K562 (cell line): ENCODE measurements around the gene TBPL2. TPM values are rescaled to one million over a fixed set of nuclear protein-coding genes. Genes with fewer than 3 reads are reported as not detected.

ENCODE experiments used
- ATAC-seq: fragments of 200-7000 bp; cut with Tn5 transposase; 3 replicates; pipeline ENCODE4 v1.9.1; 2020; ENCODE audit warnings: moderate library complexity
- BruUV-seq: library from RNA; stranded (reverse); fragments of 400-500 nt; replicated peaks from 2 replicates; lab custom pipeline; 2021; lab: Mats Ljungman, UMichigan
- CTCF ChIA-PET: fragments of 300-600 bp; formaldehyde crosslinking; extraction: SDS; loops from one replicate; lab custom pipeline; 2021; ENCODE audit warnings: low intra/inter-chr PET ratio; lab: Yijun Ruan, JAX
- POLR2A ChIA-PET: fragments of 300-600, 350-650 bp; sonication (Branson Sonifier 250); formaldehyde crosslinking; extraction: SDS; loops from one replicate; lab custom pipeline; 2021; ENCODE audit warnings: antibody characterized with exemption, inconsistent platforms; lab: Yijun Ruan, JAX
- DNase-seq, 4 experiments: peaks; one replicate each; pipeline versions ENCODE4 v3.0.0 to v3.0.0-alpha.2; 2011 to 2018; ENCODE audit warnings: low spot score in 3 of 4, mixed read lengths in 3 of 4; ENCODE audit errors: extremely low read depth in 1 of 4
- FAIRE-seq: peaks from 2 replicates; lab custom pipeline; 2011; peaks lifted over from hg19 to GRCh38; lab: Jason Lieb, UNC
- H2AFZ ChIP-seq: 2 replicates; pipeline ENCODE4 v1.6.0; 2011; ENCODE audit warnings: low read depth, low read length, control low read depth, inconsistent platforms
- H3K27ac ChIP-seq: fragments of 200-600 bp; 3 replicates; pipeline ENCODE4 v1.8.0; 2011; ENCODE audit warnings: low read depth, mild to moderate bottlenecking, control low read depth, inconsistent platforms, low read length, moderate library complexity, mixed read lengths; ENCODE audit errors: extremely low read depth
- H3K27me3 ChIP-seq, 2 experiments: fragments of 300-600 bp in 1 of 2; 2 replicates in 1 of 2; 3 replicates in 1 of 2; pipeline versions ENCODE4 v1.6.0 to v1.8.0; 2011; ENCODE audit warnings: inconsistent platforms in 2 of 2, low read length in 2 of 2, mild to moderate bottlenecking in 1 of 2, mixed read lengths in 1 of 2, moderate library complexity in 1 of 2; ENCODE audit not compliant: control insufficient read depth in 2 of 2, insufficient read depth in 2 of 2
- H3K36me3 ChIP-seq: fragments of 300-600 bp; 3 replicates; pipeline ENCODE4 v1.8.0; 2011; ENCODE audit warnings: mild to moderate bottlenecking, low read length, inconsistent platforms; ENCODE audit not compliant: control insufficient read depth, insufficient read depth
- H3K4me1 ChIP-seq, 2 experiments: fragments of 200-600 bp in 1 of 2; replicated peaks in 1 of 2; 2 replicates in 1 of 2; 3 replicates in 1 of 2; pipeline versions ENCODE4 v1.5.1 to v1.8.0; 2011; ENCODE audit warnings: inconsistent platforms in 2 of 2, low read length in 2 of 2, mild to moderate bottlenecking in 1 of 2, mixed read lengths in 1 of 2, moderate library complexity in 1 of 2; ENCODE audit not compliant: control insufficient read depth in 2 of 2, insufficient read depth in 2 of 2
- H3K4me2 ChIP-seq: 2 replicates; pipeline ENCODE4 v1.6.1; 2011; ENCODE audit warnings: low read length, control low read depth, inconsistent platforms, mixed read lengths; ENCODE audit not compliant: insufficient read depth
- H3K4me3 ChIP-seq: fragments of 200-600 bp; sonication (generic), shearing (Covaris generic); 2 replicates; pipeline ENCODE4 v1.5.1; 2016; ENCODE audit warnings: control low read depth, inconsistent platforms
- H3K79me2 ChIP-seq: fragments of 200-600 bp; 3 replicates; pipeline ENCODE4 v1.8.0; 2011; ENCODE audit warnings: low read length, inconsistent platforms; ENCODE audit not compliant: control insufficient read depth, insufficient read depth
- H3K9ac ChIP-seq, 2 experiments: 2 replicates each; pipeline versions ENCODE4 v1.6.0 to v1.6.1; 2011; ENCODE audit warnings: low read depth in 2 of 2, low read length in 2 of 2, control low read depth in 1 of 2, inconsistent platforms in 1 of 2, mild to moderate bottlenecking in 1 of 2, mixed read lengths in 1 of 2; ENCODE audit not compliant: insufficient read depth in 1 of 2
- H3K9me1 ChIP-seq: one replicate; pipeline ENCODE4 v1.6.0; 2011; ENCODE audit warnings: inconsistent platforms, mild to moderate bottlenecking, low read length, moderate library complexity; ENCODE audit not compliant: control insufficient read depth, insufficient read depth
- H3K9me3 ChIP-seq: replicated peaks from 2 replicates; pipeline ENCODE4 v1.5.1; 2011; ENCODE audit warnings: low read depth, low read length, inconsistent platforms; ENCODE audit not compliant: control insufficient read depth, insufficient read depth
- H4K20me1 ChIP-seq: replicated peaks from 2 replicates; pipeline ENCODE4 v1.6.1; 2011; ENCODE audit warnings: low read length, inconsistent platforms, mixed read lengths; ENCODE audit not compliant: control insufficient read depth, insufficient read depth
- DIDO1 ChIP-seq: fragments of 450-650 bp; IDR thresholded peaks from 2 replicates; pipeline ENCODE4 v1.6.1; 2016; ENCODE audit warnings: low read depth, missing biosample characterization, missing genetic modification characterization
- ETV1 ChIP-seq: fragments of 450-650 bp; conservative IDR thresholded peaks from 2 replicates; pipeline ENCODE4 v1.6.1; 2016; ENCODE audit warnings: missing genetic modification characterization, control low read depth, low read depth, missing compliant biosample characterization
- MCM5 ChIP-seq: fragments of 450-650 bp; IDR thresholded peaks from 2 replicates; pipeline ENCODE4 v1.6.1; 2016; ENCODE audit warnings: low read depth
- MEIS2 ChIP-seq: fragments of 450-650 bp; IDR thresholded peaks from 2 replicates; pipeline ENCODE4 v1.6.1; 2014; ENCODE audit warnings: mild to moderate bottlenecking; ENCODE audit not compliant: partially characterized antibody
- MYBL2 ChIP-seq, 2 experiments: fragments of 450-650 bp in 1 of 2; sonication (generic) in 1 of 2; formaldehyde crosslinking in 1 of 2; IDR thresholded peaks; 2 replicates each; pipeline versions ENCODE4 v1.6.1 to v1.8.1; 2017 to 2022; ENCODE audit warnings: borderline replicate concordance in 1 of 2, inconsistent platforms in 1 of 2, low read depth in 1 of 2, mild to moderate bottlenecking in 1 of 2, missing genetic modification reagents in 1 of 2, moderate library complexity in 1 of 2
- RB1 ChIP-seq: fragments of 450-650 bp; IDR thresholded peaks from 2 replicates; pipeline ENCODE4 v1.6.1; 2017; ENCODE audit warnings: low read depth, mild to moderate bottlenecking
- SMAD1 ChIP-seq: fragments of 150-350 bp; IDR thresholded peaks from 2 replicates; pipeline ENCODE4 v1.6.1; 2014; ENCODE audit warnings: low read length, low read depth; ENCODE audit not compliant: partially characterized antibody
- SUPT5H ChIP-seq: fragments of 450-650 bp; IDR thresholded peaks from 2 replicates; pipeline ENCODE4 v1.6.1; 2016
- ZNF134 ChIP-seq: fragments of 250-450 bp; sonication (Bioruptor Pico); conservative IDR thresholded peaks from 2 replicates; pipeline ENCODE4 v1.4.0; 2020
- ZNF830 ChIP-seq: fragments of 250-450 bp; sonication (Bioruptor Pico); IDR thresholded peaks from 2 replicates; pipeline ENCODE4 v1.5.0; 2021; ENCODE audit warnings: mild to moderate bottlenecking
- WGBS: fragments of 100-300 bp; shearing (Covaris generic); methylation state at CpG from one replicate; pipeline ENCODE4 v1.1.6; 2016; ENCODE audit warnings: low coverage, mixed read lengths; ENCODE audit not compliant: insufficient coverage; ENCODE audit errors: missing lambda C conversion rate; 5-methylcytosine and 5-hydroxymethylcytosine counted together
- in situ Hi-C: fragments of 300-500 bp; cut with MboI; formaldehyde crosslinking; loops from 4 replicates; pipeline ENCODE4 v1.15.0; 2018; ENCODE audit warnings: inconsistent platforms, mixed read lengths
- intact Hi-C: fragments of 100-400 bp; cut with micrococcal nuclease; formaldehyde crosslinking; loops from 2 replicates; pipeline ENCODE4 v1.14.2; 2022
- polyA plus RNA-seq, 8 experiments: library from polyadenylated mRNA; depleted of rRNA in 4 of 8; stranded (reverse) in 5 of 8; unstranded in 3 of 8; fragments of >200 nt; fragmentation: Nextera tagmentation in 2 of 8; fragmentation: Illumina TruSeq in 1 of 8; extraction: Ambion mirVana in 2 of 8; extraction: Trizol in 1 of 8; gene quantifications; 2 replicates each; pipeline versions ENCODE4 v1.2.1 to v1.2.3, GENCODE V29; 2011 to 2014; ENCODE audit warnings: inconsistent platforms in 1 of 8, missing spikeins in 1 of 8
- total RNA-seq, 7 experiments: library from RNA; depleted of rRNA in 6 of 7; stranded (reverse); fragments of >200 nt in 6 of 7; fragmentation: Illumina TruSeq in 2 of 7; extraction: Trizol in 2 of 7; gene quantifications; 2 replicates each; pipeline versions ENCODE4 v1.2.1 to v1.2.3, GENCODE V29; 2011 to 2021; ENCODE audit warnings: low replicate concordance in 1 of 7
- TF ChIP-seq, protein P1 (sequence below): fragments of 450-650 bp; formaldehyde crosslinking; IDR thresholded peaks from 2 replicates; pipeline ENCODE4 v1.4.0; 2022; ENCODE audit warnings: mild to moderate bottlenecking, moderate library complexity
- TF ChIP-seq, protein P2 (sequence below): fragments of 150-350 bp; IDR thresholded peaks from 2 replicates; pipeline ENCODE4 v1.6.1; 2014; ENCODE audit warnings: low read depth, mild to moderate bottlenecking, low read length, borderline replicate concordance
- TF ChIP-seq, protein P3 (sequence below): fragments of 450-650 bp; IDR thresholded peaks from 2 replicates; pipeline ENCODE4 v1.6.1; 2016

TBPL2 gene
- total and polyA plus RNA-seq, 9 of the 15 experiments (the other 6 are each of a cell fraction or from before 2014, with no cell fraction given): not detected

DNA sequence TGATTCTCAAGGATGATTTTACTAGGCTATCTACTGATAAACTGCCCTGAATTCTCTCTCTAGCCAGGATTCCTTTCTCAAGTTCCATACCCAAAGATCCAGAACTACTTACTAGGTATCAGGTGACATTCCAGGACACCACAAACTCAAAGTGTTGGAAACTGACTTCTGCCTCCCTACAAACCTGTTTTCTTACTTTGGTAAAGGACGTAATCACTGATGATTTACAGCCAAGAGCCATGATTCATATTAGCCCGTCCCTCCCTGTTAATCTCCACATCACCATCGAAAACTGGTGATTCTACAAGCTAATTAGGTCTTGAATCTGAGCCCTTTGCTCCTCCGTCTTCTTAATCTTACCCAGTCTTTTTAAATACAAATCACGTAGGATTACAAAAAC lies 27.7 kb downstream of the TBPL2 start:
- intact Hi-C loops (no loop called here), in situ Hi-C loops (no loop called here)
- Histone ChIP-seq H3K79me2 (peaks cover 26% of the 10 kb centered on the region), H3K9me3 (no peaks in the 10 kb centered on the region), H3K9ac (peak overlapping the region in 1 of 2 experiments; percentile 72; a peak in 1 of 4 replicates), H3K27ac (no peak overlapping the region; the same call in 2 of the 3 replicates), H3K9me1 (no peaks in the 10 kb centered on the region), H3K27me3 (no peaks in the 10 kb centered on the region), H4K20me1 (no peaks in the 10 kb centered on the region), H3K36me3 (no peaks in the 10 kb centered on the region), H3K4me2 (peak overlapping the region; percentile 75), H2AFZ (peak overlapping the region; percentile 79), H3K4me1 (peaks cover 3 to 14% of the 10 kb centered on the region in 2 experiments; a peak in 4 of 5 replicates), H3K4me3 (no peak overlapping the region)
- BruUV-seq: no TSS peak
- 64% methylated on average over 5 of the region's 5 CpGs for WGBS
- POLR2A ChIA-PET: interaction anchor here (0.6 kb wide), 1 partner anchor 13 kb away, joined by 3 read pairs; no protein-coding TSS in a partner anchor
- no peak for TF ChIP-seq MCM5
- no peak for TF ChIP-seq ZNF830 (CRISPR knock-in tag)
- no peak for TF ChIP-seq MYBL2 (IDR thresholded peaks at IDR 0.05; ENCODE audit: low read depth)
- TF ChIP-seq MYBL2 (CRISPR knock-in tag; IDR thresholded peaks at IDR 0.05; ENCODE audit: borderline replicate concordance): no peak
- TF ChIP-seq, protein P1, sequence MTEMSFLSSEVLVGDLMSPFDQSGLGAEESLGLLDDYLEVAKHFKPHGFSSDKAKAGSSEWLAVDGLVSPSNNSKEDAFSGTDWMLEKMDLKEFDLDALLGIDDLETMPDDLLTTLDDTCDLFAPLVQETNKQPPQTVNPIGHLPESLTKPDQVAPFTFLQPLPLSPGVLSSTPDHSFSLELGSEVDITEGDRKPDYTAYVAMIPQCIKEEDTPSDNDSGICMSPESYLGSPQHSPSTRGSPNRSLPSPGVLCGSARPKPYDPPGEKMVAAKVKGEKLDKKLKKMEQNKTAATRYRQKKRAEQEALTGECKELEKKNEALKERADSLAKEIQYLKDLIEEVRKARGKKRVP (CRISPR knock-in tag): no peak
- TF ChIP-seq MEIS2: peak; percentile 63
- TF ChIP-seq RB1: no peak
- TF ChIP-seq, protein P2, sequence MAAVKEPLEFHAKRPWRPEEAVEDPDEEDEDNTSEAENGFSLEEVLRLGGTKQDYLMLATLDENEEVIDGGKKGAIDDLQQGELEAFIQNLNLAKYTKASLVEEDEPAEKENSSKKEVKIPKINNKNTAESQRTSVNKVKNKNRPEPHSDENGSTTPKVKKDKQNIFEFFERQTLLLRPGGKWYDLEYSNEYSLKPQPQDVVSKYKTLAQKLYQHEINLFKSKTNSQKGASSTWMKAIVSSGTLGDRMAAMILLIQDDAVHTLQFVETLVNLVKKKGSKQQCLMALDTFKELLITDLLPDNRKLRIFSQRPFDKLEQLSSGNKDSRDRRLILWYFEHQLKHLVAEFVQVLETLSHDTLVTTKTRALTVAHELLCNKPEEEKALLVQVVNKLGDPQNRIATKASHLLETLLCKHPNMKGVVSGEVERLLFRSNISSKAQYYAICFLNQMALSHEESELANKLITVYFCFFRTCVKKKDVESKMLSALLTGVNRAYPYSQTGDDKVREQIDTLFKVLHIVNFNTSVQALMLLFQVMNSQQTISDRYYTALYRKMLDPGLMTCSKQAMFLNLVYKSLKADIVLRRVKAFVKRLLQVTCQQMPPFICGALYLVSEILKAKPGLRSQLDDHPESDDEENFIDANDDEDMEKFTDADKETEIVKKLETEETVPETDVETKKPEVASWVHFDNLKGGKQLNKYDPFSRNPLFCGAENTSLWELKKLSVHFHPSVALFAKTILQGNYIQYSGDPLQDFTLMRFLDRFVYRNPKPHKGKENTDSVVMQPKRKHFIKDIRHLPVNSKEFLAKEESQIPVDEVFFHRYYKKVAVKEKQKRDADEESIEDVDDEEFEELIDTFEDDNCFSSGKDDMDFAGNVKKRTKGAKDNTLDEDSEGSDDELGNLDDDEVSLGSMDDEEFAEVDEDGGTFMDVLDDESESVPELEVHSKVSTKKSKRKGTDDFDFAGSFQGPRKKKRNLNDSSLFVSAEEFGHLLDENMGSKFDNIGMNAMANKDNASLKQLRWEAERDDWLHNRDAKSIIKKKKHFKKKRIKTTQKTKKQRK: no peak
- TF ChIP-seq, protein P3, sequence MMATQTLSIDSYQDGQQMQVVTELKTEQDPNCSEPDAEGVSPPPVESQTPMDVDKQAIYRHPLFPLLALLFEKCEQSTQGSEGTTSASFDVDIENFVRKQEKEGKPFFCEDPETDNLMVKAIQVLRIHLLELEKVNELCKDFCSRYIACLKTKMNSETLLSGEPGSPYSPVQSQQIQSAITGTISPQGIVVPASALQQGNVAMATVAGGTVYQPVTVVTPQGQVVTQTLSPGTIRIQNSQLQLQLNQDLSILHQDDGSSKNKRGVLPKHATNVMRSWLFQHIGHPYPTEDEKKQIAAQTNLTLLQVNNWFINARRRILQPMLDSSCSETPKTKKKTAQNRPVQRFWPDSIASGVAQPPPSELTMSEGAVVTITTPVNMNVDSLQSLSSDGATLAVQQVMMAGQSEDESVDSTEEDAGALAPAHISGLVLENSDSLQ: peak; percentile 58
- no peak for TF ChIP-seq DIDO1
- TF ChIP-seq ETV1 (tag): no peak
- TF ChIP-seq ZNF134 (CRISPR knock-in tag): no peak
- no peak for TF ChIP-seq SUPT5H
- TF ChIP-seq SMAD1: no peak
- FAIRE-seq (peak; percentile 56), ATAC-seq (no peak), DNase-seq (no peak)
- CTCF ChIA-PET: no interaction called here
